SU-DHL-6 (cell line): ENCODE measurements around the gene GH2.
A peak's percentile ranks its signal among the peaks of the same experiment; 100 is the strongest.

Experiments used
- H2AFZ ChIP-seq: fragments of 200-600 bp; sonication (generic); 2 replicates; pipeline ENCODE4 v1.6.1; 2014; ENCODE audit warnings: low read depth, mild to moderate bottlenecking, moderate library complexity, mixed read lengths, antibody characterized with exemption, low read length; ENCODE audit not compliant: severe bottlenecking
- H3F3A ChIP-seq: fragments of 200-600 bp; shearing (Covaris generic); 2 replicates; pipeline ENCODE4 v1.6.0; 2016; ENCODE audit warnings: antibody characterized with exemption, mild to moderate bottlenecking; ENCODE audit not compliant: insufficient read depth
- H3K27ac ChIP-seq: fragments of 200-600 bp; sonication (generic); 2 replicates; pipeline ENCODE4 v1.5.1; 2016; ENCODE audit warnings: low read depth, mild to moderate bottlenecking, low read length, moderate library complexity, mixed read lengths
- H3K27me3 ChIP-seq: fragments of 200-600 bp; sonication (generic), shearing (Covaris generic); 2 replicates; pipeline ENCODE4 v1.6.0; 2014; ENCODE audit warnings: mild to moderate bottlenecking, low read length
- H3K36me3 ChIP-seq: fragments of 200-600 bp; sonication (generic); 2 replicates; pipeline ENCODE4 v1.6.1; 2014; ENCODE audit warnings: mild to moderate bottlenecking, low read length, mixed read lengths
- H3K4me2 ChIP-seq: fragments of 300-600, 200-600 bp; shearing (Covaris generic), sonication (generic); 2 replicates; pipeline ENCODE4 v1.6.0; 2014; ENCODE audit warnings: low read length, low read depth, mild to moderate bottlenecking; ENCODE audit not compliant: poor library complexity, severe bottlenecking
- H3K4me3 ChIP-seq: fragments of 200-600 bp; sonication (generic); 2 replicates; pipeline ENCODE4 v1.5.1; 2014; ENCODE audit warnings: antibody characterized with exemption, low read length, mild to moderate bottlenecking, mixed read lengths; ENCODE audit not compliant: insufficient read depth, poor library complexity, severe bottlenecking
- H3K79me2 ChIP-seq: fragments of 200-600 bp; sonication (generic); 2 replicates; pipeline ENCODE4 v1.6.1; 2014; ENCODE audit warnings: mild to moderate bottlenecking, low read length, moderate library complexity; ENCODE audit not compliant: insufficient read depth
- H3K9ac ChIP-seq: fragments of 200-600 bp; sonication (generic); 2 replicates; pipeline ENCODE4 v1.7.0; 2014; ENCODE audit warnings: mild to moderate bottlenecking, low read length
- H3K9me2 ChIP-seq: fragments of 200-600 bp; sonication (generic); replicated peaks from 2 replicates; pipeline ENCODE4 v1.6.1; 2014; ENCODE audit warnings: low read length; ENCODE audit not compliant: insufficient read depth
- H3K9me3 ChIP-seq: fragments of 200-600 bp; sonication (generic); 2 replicates; pipeline ENCODE4 v1.6.1; 2014; ENCODE audit warnings: low read length, mixed read lengths; ENCODE audit not compliant: insufficient read depth
- H4K20me1 ChIP-seq: fragments of 200-600 bp; sonication (generic); 2 replicates; pipeline ENCODE4 v1.6.1; 2014; ENCODE audit warnings: low read depth, mild to moderate bottlenecking, antibody characterized with exemption, low read length, moderate library complexity, mixed read lengths
- CTCF ChIP-seq: fragments of 200-600 bp; sonication (generic); IDR thresholded peaks from one replicate; pipeline ENCODE4 v1.5.1; 2017; ENCODE audit warnings: antibody characterized with exemption, mild to moderate bottlenecking, low read length, moderate library complexity; ENCODE audit not compliant: insufficient read depth, poor library complexity, severe bottlenecking
- EZH2phosphoT487 ChIP-seq: fragments of 200-600 bp; sonication (generic), shearing (Covaris generic); conservative IDR thresholded peaks from 2 replicates; pipeline ENCODE4 v1.6.1; 2018; ENCODE audit warnings: mild to moderate bottlenecking, antibody characterized with exemption, low read length, moderate library complexity, mixed read lengths

The GH2 gene

DNA sequence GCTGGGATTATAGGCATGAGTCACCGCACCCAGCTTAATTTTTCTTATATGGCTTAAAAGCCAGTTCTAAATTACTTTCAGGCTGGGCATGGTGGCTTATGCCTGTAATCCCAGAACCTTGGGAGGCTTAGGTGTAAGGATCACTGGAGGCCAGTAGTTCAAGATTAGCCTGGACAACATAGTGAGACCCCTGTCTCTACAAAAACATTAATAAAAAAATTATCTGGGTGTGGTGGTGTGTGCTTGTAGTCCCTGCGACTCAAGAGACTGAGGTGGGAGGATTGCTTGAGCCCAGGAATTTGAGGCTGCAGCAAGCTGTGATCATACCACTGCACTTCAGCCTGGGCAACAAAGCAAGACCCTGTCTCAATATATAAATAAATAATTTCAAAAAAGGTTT is 28.5 kb downstream of the GH2 start:
- Histone ChIP-seq H3K4me2 (no peak overlapping the region), H3F3A (no peaks in the 10 kb centered on the region), H2AFZ (no peak overlapping the region), H3K27ac (no peak overlapping the region), H4K20me1 (no peaks in the 10 kb centered on the region), H3K4me3 (no peak overlapping the region), H3K9me2 (no peaks in the 10 kb centered on the region), H3K79me2 (no peaks in the 10 kb centered on the region), H3K9me3 (peaks cover 5% of the 10 kb centered on the region; the same call in 1 of the 2 replicates), H3K9ac (no peak overlapping the region), H3K36me3 (no peaks in the 10 kb centered on the region), H3K27me3 (no peaks in the 10 kb centered on the region)
- TF ChIP-seq EZH2phosphoT487 (no peak), CTCF (no peak)

DNA sequence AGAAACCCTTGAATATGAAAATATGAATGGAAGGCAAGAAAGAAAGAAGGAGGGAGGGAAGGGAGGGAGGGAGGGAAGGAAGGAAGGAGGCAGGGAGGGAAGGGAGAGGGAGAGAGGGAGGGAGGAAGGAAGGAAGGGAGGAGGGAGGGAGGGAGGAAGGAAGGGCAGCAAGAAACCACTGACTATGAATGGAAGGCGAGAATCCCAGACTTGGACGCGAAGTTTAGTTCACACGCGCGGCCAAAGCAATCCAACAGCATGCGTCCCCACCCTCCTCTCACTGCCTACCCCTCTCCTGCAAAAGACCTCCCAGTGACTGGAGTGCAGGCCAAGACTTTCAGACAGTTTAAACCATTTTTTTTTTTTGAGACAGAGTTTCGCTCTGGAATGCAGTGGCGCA is 31.3 kb downstream of the GH2 start:
- Histone ChIP-seq H4K20me1 (no peaks in the 10 kb centered on the region), H2AFZ (no peak overlapping the region), H3K27me3 (no peaks in the 10 kb centered on the region), H3K79me2 (no peaks in the 10 kb centered on the region), H3K36me3 (no peaks in the 10 kb centered on the region), H3K9me2 (no peaks in the 10 kb centered on the region), H3K4me2 (no peak overlapping the region), H3K9me3 (peaks cover 7% of the 10 kb centered on the region; the same call in 1 of the 2 replicates), H3F3A (no peaks in the 10 kb centered on the region; the same call in 1 of the 2 replicates), H3K9ac (no peak overlapping the region), H3K27ac (no peak overlapping the region), H3K4me3 (no peak overlapping the region)
- TF ChIP-seq EZH2phosphoT487 (no peak), CTCF (no peak)

DNA sequence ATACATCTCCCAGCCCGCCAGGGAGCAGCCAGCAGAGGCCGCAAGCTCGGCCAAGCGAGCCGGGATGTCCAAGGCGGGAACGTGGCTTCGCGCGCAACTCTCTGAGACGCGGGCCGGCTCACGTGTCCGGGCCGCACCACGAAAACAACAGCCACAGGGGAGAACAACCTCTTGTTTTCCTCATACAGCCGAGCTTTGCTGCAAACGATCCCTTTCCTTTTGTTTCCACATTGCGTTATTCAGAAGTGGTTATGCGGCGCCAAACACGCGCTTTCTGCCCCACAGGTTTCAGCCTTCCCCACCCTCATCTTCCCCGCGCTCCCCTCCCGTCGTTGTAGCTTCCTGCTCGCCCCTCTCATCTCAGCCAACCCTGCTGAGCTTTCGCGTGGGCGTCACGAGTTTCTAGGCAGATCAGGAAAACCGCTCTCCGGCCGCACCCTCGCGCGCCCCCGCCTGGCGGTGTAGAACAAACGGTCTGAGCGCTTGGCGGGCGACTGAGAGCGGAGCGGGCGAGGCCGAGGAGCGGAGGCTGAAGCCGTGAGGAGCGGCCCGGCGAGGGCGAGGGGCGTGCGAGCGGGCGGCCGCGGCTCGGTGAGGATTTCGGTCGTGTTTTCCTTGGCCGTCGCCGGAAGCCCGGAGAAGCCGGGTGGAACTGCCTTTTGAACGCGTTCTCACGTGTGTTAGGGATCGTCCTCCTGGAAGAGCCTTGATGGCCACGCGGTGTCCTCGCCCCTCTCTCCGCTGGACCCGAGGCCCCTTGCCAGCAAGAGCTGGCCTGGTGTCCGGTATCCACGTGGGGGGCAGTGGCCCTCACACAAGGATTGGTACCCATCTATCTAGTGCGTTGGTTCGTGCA is 32.7 kb downstream of the GH2 start:
- H3K9ac ChIP-seq = peak overlapping the region; percentile 8; the same call in 1 of the 2 replicates
- no peak overlapping the region for H3K4me3 ChIP-seq
- no peaks in the 10 kb centered on the region for H3K9me2 ChIP-seq
- H3K9me3 ChIP-seq = peaks cover 7% of the 10 kb centered on the region; the same call in 1 of the 2 replicates
- H3K36me3 ChIP-seq = no peaks in the 10 kb centered on the region
- TF ChIP-seq EZH2phosphoT487 = no peak
- TF ChIP-seq CTCF = peak; percentile 65
- no peaks in the 10 kb centered on the region for H3K79me2 ChIP-seq
- H4K20me1 ChIP-seq = no peaks in the 10 kb centered on the region
- no peak overlapping the region for H3K27ac ChIP-seq
- peak overlapping the region; percentile 33 for H3K4me2 ChIP-seq
- peak overlapping the region; percentile 89 for H2AFZ ChIP-seq
- no peaks in the 10 kb centered on the region for H3K27me3 ChIP-seq
- H3F3A ChIP-seq = peaks cover 6% of the 10 kb centered on the region
